PC-9 (cell line): ENCODE results near the gene CADM1.

Experiments
- CTCF ChIP-seq: fragments of 200-600 bp; sonication (generic); conservative IDR thresholded peaks from 2 replicates; pipeline ENCODE4 v1.6.1; 2017; ENCODE audit warnings: mixed run types, antibody characterized with exemption, mild to moderate bottlenecking, moderate library complexity
- EZH2 ChIP-seq: fragments of 200-600 bp; sonication (generic); IDR thresholded peaks from 2 replicates; pipeline ENCODE4 v1.8.0; 2017; ENCODE audit warnings: antibody characterized with exemption, low read depth

- no peak for TF ChIP-seq CTCF
- no peak for TF ChIP-seq EZH2
Observed at GRCh38 chr11:115420505-115420904, 83.7 kb downstream of the CADM1 start.
